Trophoblast cell (in vitro differentiated cells and primary cell): Measurements from ENCODE around the gene ALKBH4.
"Not testable (repeated sequence)": the region's sequence is repeated elsewhere in the genome, so short reads cannot be mapped to it uniquely, and the experiment has no call there.

Source experiments
- DNase-seq, 2 donors: peaks; one replicate each; pipeline ENCODE4 v3.0.0-alpha.2; 2016
- H2AFZ ChIP-seq: 2 replicates; pipeline ENCODE4 v1.6.1; 2013; ENCODE audit warnings: low read length, moderate library complexity, mild to moderate bottlenecking; ENCODE audit not compliant: insufficient read depth, poor library complexity
- H2AK5ac ChIP-seq: 2 replicates; pipeline ENCODE4 v1.6.1; 2013; ENCODE audit warnings: mild to moderate bottlenecking, low read length
- H2BK120ac ChIP-seq: 2 replicates; pipeline ENCODE4 v1.6.1; 2013; ENCODE audit warnings: low read length, mild to moderate bottlenecking, moderate library complexity; ENCODE audit not compliant: insufficient read depth, poor library complexity
- H2BK12ac ChIP-seq: 2 replicates; pipeline ENCODE4 v1.6.1; 2013; ENCODE audit warnings: mild to moderate bottlenecking, low read length, moderate library complexity
- H2BK5ac ChIP-seq: 2 replicates; pipeline ENCODE4 v1.6.1; 2013; ENCODE audit warnings: low read length, low read depth, moderate library complexity, mild to moderate bottlenecking; ENCODE audit not compliant: poor library complexity
- H3K14ac ChIP-seq: 2 replicates; pipeline ENCODE4 v1.6.1; 2013; ENCODE audit warnings: mild to moderate bottlenecking, low read length
- H3K18ac ChIP-seq: 2 replicates; pipeline ENCODE4 v1.6.1; 2013; ENCODE audit warnings: mild to moderate bottlenecking, low read length
- H3K23ac ChIP-seq: 2 replicates; pipeline ENCODE4 v1.6.1; 2013; ENCODE audit warnings: low read length
- H3K27ac ChIP-seq: 2 replicates; pipeline ENCODE4 v1.5.1; 2013; ENCODE audit warnings: low read depth, mild to moderate bottlenecking, inconsistent platforms, low read length, moderate library complexity
- H3K27me3 ChIP-seq: 2 replicates; pipeline ENCODE4 v1.6.1; 2013; ENCODE audit warnings: inconsistent platforms, mild to moderate bottlenecking, low read length, moderate library complexity; ENCODE audit not compliant: insufficient read depth
- H3K36me3 ChIP-seq, 2 experiments: 1 replicate in 1 of 2; 2 replicates in 1 of 2; pipeline ENCODE4 v1.6.1; 2013; ENCODE audit warnings: low read length in 2 of 2, mild to moderate bottlenecking in 2 of 2, moderate library complexity in 1 of 2; ENCODE audit not compliant: insufficient read depth in 2 of 2, control insufficient read depth in 1 of 2
- H3K4ac ChIP-seq: 2 replicates; pipeline ENCODE4 v1.6.1; 2013; ENCODE audit warnings: low read depth, mild to moderate bottlenecking, low read length, moderate library complexity
- H3K4me1 ChIP-seq, 2 experiments: 1 replicate in 1 of 2; 2 replicates in 1 of 2; pipeline ENCODE4 v1.6.1; 2013; ENCODE audit warnings: low read length in 2 of 2, mild to moderate bottlenecking in 2 of 2, moderate library complexity in 1 of 2; ENCODE audit not compliant: insufficient read depth in 2 of 2, control insufficient read depth in 1 of 2
- H3K4me2 ChIP-seq: 2 replicates; pipeline ENCODE4 v1.6.1; 2013; ENCODE audit warnings: inconsistent platforms, mild to moderate bottlenecking, low read length, moderate library complexity
- H3K4me3 ChIP-seq: 2 replicates; pipeline ENCODE4 v1.5.1; 2013; ENCODE audit warnings: mild to moderate bottlenecking, low read depth, low read length, inconsistent platforms
- H3K79me1 ChIP-seq: one replicate; pipeline ENCODE4 v1.6.1; 2013; ENCODE audit warnings: low read length
- H3K79me2 ChIP-seq: 2 replicates; pipeline ENCODE4 v1.6.1; 2013; ENCODE audit warnings: low read length, mild to moderate bottlenecking; ENCODE audit not compliant: control insufficient read depth, insufficient read depth, poor library complexity
- H3K9ac ChIP-seq: 2 replicates; pipeline ENCODE4 v1.6.1; 2013; ENCODE audit warnings: mild to moderate bottlenecking, low read length
- H3K9me3 ChIP-seq: 2 replicates; pipeline ENCODE4 v1.6.1; 2013; ENCODE audit warnings: low read depth, mild to moderate bottlenecking, control low read depth, inconsistent platforms, low read length; ENCODE audit not compliant: insufficient read depth
- H4K12ac ChIP-seq: 2 replicates; pipeline ENCODE4 v1.6.1; 2013; ENCODE audit warnings: low read depth, mild to moderate bottlenecking, low read length, moderate library complexity
- H4K8ac ChIP-seq: 2 replicates; pipeline ENCODE4 v1.6.1; 2013; ENCODE audit warnings: low read depth, mild to moderate bottlenecking, low read length, moderate library complexity
- H4K91ac ChIP-seq: one replicate; pipeline ENCODE4 v1.6.1; 2013; ENCODE audit warnings: low read depth, mild to moderate bottlenecking, low read length, moderate library complexity
- whole genome bisulfite sequencing: extraction: QIAGEN DNeasy Blood & Tissue Kit; methylation state at CpG from one replicate; pipeline ENCODE4 v1.1.7; 2013; ENCODE audit warnings: missing lambda C conversion rate; ENCODE audit not compliant: insufficient read length, insufficient coverage; ENCODE audit errors: extremely low coverage; 5-methylcytosine and 5-hydroxymethylcytosine counted together

ALKBH4 gene

DNA sequence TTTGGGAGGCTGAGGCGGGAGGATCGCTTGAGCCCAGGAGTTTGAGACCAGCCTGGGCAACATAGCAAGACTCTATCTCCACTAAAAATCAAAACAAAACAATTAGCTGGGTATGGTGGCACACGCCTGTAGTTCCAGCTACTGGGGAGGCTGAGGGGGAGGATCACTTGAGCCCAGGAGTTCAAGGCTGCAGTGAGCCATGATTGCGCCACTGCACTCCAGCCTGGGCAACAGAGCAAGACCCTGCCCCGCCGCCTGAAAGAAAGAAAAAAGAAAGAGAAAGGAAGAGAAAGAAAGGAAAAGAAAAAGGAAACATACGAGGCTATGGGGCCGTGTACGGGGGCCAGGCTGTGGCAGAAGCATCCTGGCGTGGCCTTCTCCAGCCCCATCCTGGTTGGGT lies 9.7 kb downstream of the ALKBH4 start:
- DNase-seq, H4K8ac ChIP-seq, H4K91ac ChIP-seq, H3K27me3 ChIP-seq, H3K4me2 ChIP-seq, H3K4me3 ChIP-seq, H2BK5ac ChIP-seq, H3K23ac ChIP-seq, H2AFZ ChIP-seq, H2BK120ac ChIP-seq, H3K79me1 ChIP-seq, H4K12ac ChIP-seq, H3K18ac ChIP-seq, H3K9ac ChIP-seq, H2AK5ac ChIP-seq, H3K79me2 ChIP-seq, H2BK12ac ChIP-seq, H3K9me3 ChIP-seq, H3K4ac ChIP-seq, H3K4me1 ChIP-seq, H3K27ac ChIP-seq, H3K14ac ChIP-seq: not testable (repeated sequence)
- WGBS: no CpG with 5 or more reads among the region's 10 CpGs
- H3K36me3 ChIP-seq: peaks cover 23 to 30% of the 10 kb centered on the region in 2 experiments

DNA sequence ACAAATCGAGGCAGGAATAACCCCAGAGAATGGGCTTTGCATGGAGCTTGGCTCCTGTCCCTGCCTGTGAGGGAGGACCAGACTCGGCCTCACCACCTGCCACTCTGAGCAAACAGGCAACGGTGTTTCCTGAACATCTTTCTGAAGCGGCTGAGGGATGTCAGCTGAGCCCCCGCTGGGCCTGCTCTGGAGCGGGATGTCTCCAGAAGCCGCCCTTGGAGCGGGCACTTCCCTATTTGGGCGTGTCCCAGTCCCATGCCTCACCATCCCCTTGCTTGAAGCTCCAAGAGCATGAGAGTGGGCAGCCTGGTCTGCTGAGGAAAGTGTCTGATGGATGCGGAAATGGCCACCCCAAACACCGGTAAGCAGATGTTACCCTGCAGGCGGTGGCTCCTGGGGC lies 10.2 kb downstream of the ALKBH4 start:
- no peak overlapping the region for H3K18ac ChIP-seq
- no peak overlapping the region for H2AFZ ChIP-seq
- H3K14ac ChIP-seq: no peak overlapping the region
- no peaks in the 10 kb centered on the region for H3K27me3 ChIP-seq
- no peak overlapping the region for H3K27ac ChIP-seq
- no peak overlapping the region for H2AK5ac ChIP-seq
- H3K79me2 ChIP-seq: no peaks in the 10 kb centered on the region
- DNase-seq: no peak
- no peak overlapping the region for H3K4me3 ChIP-seq
- no peak overlapping the region for H3K4ac ChIP-seq
- WGBS: no CpG with 5 or more reads among the region's 12 CpGs
- no peak overlapping the region for H2BK5ac ChIP-seq
- no peak overlapping the region for H3K4me2 ChIP-seq
- no peak overlapping the region for H2BK120ac ChIP-seq
- no peak overlapping the region for H4K12ac ChIP-seq
- H4K91ac ChIP-seq: no peak overlapping the region
- H3K36me3 ChIP-seq: peaks cover 21 to 28% of the 10 kb centered on the region in 2 experiments
- no peak overlapping the region for H3K9ac ChIP-seq
- H3K9me3 ChIP-seq: no peaks in the 10 kb centered on the region
- no peak overlapping the region for H2BK12ac ChIP-seq
- H4K8ac ChIP-seq: no peak overlapping the region
- H3K23ac ChIP-seq: no peak overlapping the region
- peaks cover 3 to 5% of the 10 kb centered on the region in 2 experiments for H3K4me1 ChIP-seq
- peaks cover 2% of the 10 kb centered on the region for H3K79me1 ChIP-seq

DNA sequence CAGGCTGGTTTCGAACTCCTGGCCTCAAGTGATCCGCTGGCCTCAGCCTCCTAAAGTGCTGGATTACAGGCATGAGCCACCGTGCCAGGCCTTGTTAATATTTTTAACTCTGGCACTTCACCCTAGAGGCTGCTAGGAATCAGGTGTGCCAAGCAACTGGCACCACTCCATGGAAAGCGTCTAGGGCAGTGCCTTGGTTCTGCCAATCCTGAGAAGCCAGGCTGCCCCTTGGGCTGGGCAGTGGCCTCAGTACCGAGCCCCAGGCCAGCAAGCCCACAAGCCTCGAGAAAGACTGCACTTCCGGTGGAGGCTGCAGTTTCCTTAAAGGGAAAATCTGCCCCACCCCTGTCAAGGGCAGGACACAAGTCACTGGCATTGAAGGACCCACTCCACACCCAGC lies 11.3 kb downstream of the ALKBH4 start:
- no peaks in the 10 kb centered on the region for H3K9me3 ChIP-seq
- no peak overlapping the region for H3K9ac ChIP-seq
- no peak overlapping the region for H3K27ac ChIP-seq
- H3K4me3 ChIP-seq: no peak overlapping the region
- no peak overlapping the region for H2AK5ac ChIP-seq
- peaks cover 3 to 5% of the 10 kb centered on the region in 2 experiments for H3K4me1 ChIP-seq
- no peak overlapping the region for H4K8ac ChIP-seq
- H3K14ac ChIP-seq: no peak overlapping the region
- H4K91ac ChIP-seq: no peak overlapping the region
- no peak overlapping the region for H3K18ac ChIP-seq
- H2AFZ ChIP-seq: no peak overlapping the region
- no peaks in the 10 kb centered on the region for H3K79me2 ChIP-seq
- no peaks in the 10 kb centered on the region for H3K27me3 ChIP-seq
- H3K36me3 ChIP-seq: peaks cover 20 to 21% of the 10 kb centered on the region in 2 experiments
- H3K79me1 ChIP-seq: peaks cover 2% of the 10 kb centered on the region
- H2BK12ac ChIP-seq: no peak overlapping the region
- WGBS: no CpG with 5 or more reads among the region's 7 CpGs
- DNase-seq: no peak
- H4K12ac ChIP-seq: no peak overlapping the region
- H3K4me2 ChIP-seq: no peak overlapping the region
- no peak overlapping the region for H2BK120ac ChIP-seq
- no peak overlapping the region for H2BK5ac ChIP-seq
- H3K23ac ChIP-seq: no peak overlapping the region
- no peak overlapping the region for H3K4ac ChIP-seq

- H2BK5ac ChIP-seq: no peak overlapping the region
- peaks cover 3 to 5% of the 10 kb centered on the region in 2 experiments for H3K4me1 ChIP-seq
- no peak overlapping the region for H3K9ac ChIP-seq
- H2BK120ac ChIP-seq: no peak overlapping the region
- H2BK12ac ChIP-seq: no peak overlapping the region
- no peak overlapping the region for H2AK5ac ChIP-seq
- H3K79me1 ChIP-seq: peaks cover 2% of the 10 kb centered on the region
- no peak overlapping the region for H4K91ac ChIP-seq
- no CpG with 5 or more reads among the region's 6 CpGs for WGBS
- H3K4ac ChIP-seq: no peak overlapping the region
- H3K36me3 ChIP-seq: peaks cover 16 to 17% of the 10 kb centered on the region in 2 experiments
- no peaks in the 10 kb centered on the region for H3K27me3 ChIP-seq
- H3K4me3 ChIP-seq: no peak overlapping the region
- no peak overlapping the region for H3K23ac ChIP-seq
- no peaks in the 10 kb centered on the region for H3K9me3 ChIP-seq
- H3K18ac ChIP-seq: no peak overlapping the region
- no peak overlapping the region for H3K14ac ChIP-seq
- no peak overlapping the region for H3K4me2 ChIP-seq
- no peak overlapping the region for H3K27ac ChIP-seq
- H4K12ac ChIP-seq: no peak overlapping the region
- no peak for DNase-seq
- no peak overlapping the region for H2AFZ ChIP-seq
- H4K8ac ChIP-seq: no peak overlapping the region
- H3K79me2 ChIP-seq: no peaks in the 10 kb centered on the region
Measured at GRCh38 chr7:102452451-102452850, 12.2 kb downstream of the ALKBH4 start.
